ENCODE data around the gene ERC1. TPM values are rescaled to one million over a fixed set of nuclear protein-coding genes. Genes with fewer than 3 reads are reported as not detected.
"Not testable (repeated sequence)": the region's sequence is repeated elsewhere in the genome, so short reads cannot be mapped to it uniquely, and the experiment has no call there.

The ERC1 gene
- total and polyA plus RNA-seq, 12 donors, result 6.5 to 67.5 (median 47.5) TPM

- 84 to 92% methylated on average over 4 of the region's 4 CpGs for WGBS, 2 donors
- no peak for TF ChIP-seq CTCF (IDR thresholded peaks at IDR 0.05)
Measured at GRCh38 chr12:1188016-1188415, 197.0 kb downstream of the ERC1 start.

GRCh38 chr12:1189163-1189562 is 198.1 kb downstream of the ERC1 start:
- 96 to 97% methylated on average over 4 of the region's 4 CpGs for WGBS, 2 donors
- DNase-seq (no peak), ATAC-seq (no peak)
- TF ChIP-seq CTCF (IDR thresholded peaks at IDR 0.05), result no peak
- peaks cover 0 to 6% (median 0%) of the 10 kb centered on the region in 9 donors for H3K4me1 ChIP-seq
- no peaks in the 10 kb centered on the region for H3K9me3 ChIP-seq
- H3K36me3 ChIP-seq, result peaks cover 0 to 86% (median 7%) of the 10 kb centered on the region in 9 donors
- no peak overlapping the region for H3K27ac ChIP-seq
- H3K27me3 ChIP-seq, result no peaks in the 10 kb centered on the region
- no peak overlapping the region for H3K4me3 ChIP-seq
- intact Hi-C loops (cut with DNase I), result no loop called here

More at GRCh38 chr12:1188016-1188415, 197.0 kb downstream of the ERC1 start:
- no peak overlapping the region for H3K4me3 ChIP-seq
- no peak for DNase-seq
- peaks cover 0 to 97% (median 7%) of the 10 kb centered on the region in 9 donors for H3K36me3 ChIP-seq
- H3K4me1 ChIP-seq, result peaks cover 0 to 8% (median 0%) of the 10 kb centered on the region in 9 donors
- H3K27me3 ChIP-seq, result no peaks in the 10 kb centered on the region
- H3K27ac ChIP-seq, result no peak overlapping the region
- intact Hi-C loops (cut with DNase I), result no loop called here
- no peak for ATAC-seq
- H3K9me3 ChIP-seq, result no peaks in the 10 kb centered on the region

- ATAC-seq (no peak), DNase-seq (no peak)
- peaks cover 0 to 15% (median 0%) of the 10 kb centered on the region in 11 donors for H3K9me3 ChIP-seq
- 85 to 86% methylated on average over 4 of the region's 4 CpGs for WGBS, 2 donors
- TF ChIP-seq CTCF (IDR thresholded peaks at IDR 0.05), result no peak
- peaks cover 0 to 59% (median 5%) of the 10 kb centered on the region in 9 donors for H3K36me3 ChIP-seq
- no peak overlapping the region for H3K27ac ChIP-seq
- peaks cover 0 to 9% (median 0%) of the 10 kb centered on the region in 9 donors for H3K4me1 ChIP-seq
- no peaks in the 10 kb centered on the region for H3K27me3 ChIP-seq
- intact Hi-C loops (cut with DNase I), result no loop called here
- no peak overlapping the region for H3K4me3 ChIP-seq
Measured at GRCh38 chr12:1195513-1195912, 204.5 kb downstream of the ERC1 start.

GRCh38 chr12:1197264-1198018 is 206.4 kb downstream of the ERC1 start:
- 97 to 99% methylated on average over 3 of the region's 3 CpGs for WGBS, 2 donors
- H3K4me3 ChIP-seq, result no peak overlapping the region
- intact Hi-C loops (cut with DNase I), result no loop called here
- H3K27ac ChIP-seq, result no peak overlapping the region
- no peak for DNase-seq
- H3K4me1 ChIP-seq, result peaks cover 0 to 9% (median 0%) of the 10 kb centered on the region in 9 donors
- TF ChIP-seq CTCF (IDR thresholded peaks at IDR 0.05), result no peak
- H3K27me3 ChIP-seq, result no peaks in the 10 kb centered on the region
- H3K36me3 ChIP-seq, result peaks cover 0 to 42% (median 0%) of the 10 kb centered on the region in 9 donors
- peaks cover 0 to 15% (median 0%) of the 10 kb centered on the region in 11 donors for H3K9me3 ChIP-seq
- no peak for ATAC-seq

- H3K27me3 ChIP-seq; intact Hi-C loops (cut with DNase I); H3K4me3 ChIP-seq; DNase-seq; ATAC-seq: not testable (repeated sequence)
- peaks cover 0 to 19% (median 4%) of the 10 kb centered on the region in 9 donors for H3K4me1 ChIP-seq
- WGBS, 2 donors, result 90 to 96% methylated on average over 5 of the region's 5 CpGs
- H3K36me3 ChIP-seq, result peaks cover 0 to 32% (median 0%) of the 10 kb centered on the region in 9 donors
- peak overlapping the region in 1 of 10 donors; percentile 39 for H3K27ac ChIP-seq
- peaks cover 0 to 15% (median 0%) of the 10 kb centered on the region in 11 donors for H3K9me3 ChIP-seq
Measured at GRCh38 chr12:1198854-1199253, 207.8 kb downstream of the ERC1 start.

Measured in heart right ventricle (tissue), 16 donors.